Thoracic aorta (tissue), 2 donors: ENCODE measurements around the gene CD300A. TPM values are rescaled to one million over a fixed set of nuclear protein-coding genes. Genes with fewer than 3 reads are reported as not detected.

ENCODE experiments used
- ATAC-seq: fragments of 150-250 bp; one replicate; pipeline ENCODE4 v1.8.0; 2017; ENCODE audit warnings: low read depth; ENCODE audit not compliant: insufficient number of reproducible peaks, low FRiP score
- DNase-seq: peaks from one replicate; pipeline ENCODE4 v3.0.0-alpha.2; 2020; ENCODE audit warnings: low spot score
- H3K27ac ChIP-seq, 2 donors: fragments of 200-600 bp; sonication (generic); 1 replicate in 1 of 2; 2 replicates in 1 of 2; pipeline ENCODE4 v1.5.1; 2016; ENCODE audit warnings: mild to moderate bottlenecking in 2 of 2, moderate library complexity in 2 of 2
- H3K27me3 ChIP-seq: fragments of 200-600 bp; sonication (generic); replicated peaks from 2 replicates; pipeline ENCODE4 v1.6.0; 2016; ENCODE audit warnings: mild to moderate bottlenecking; ENCODE audit not compliant: insufficient read depth
- H3K36me3 ChIP-seq: fragments of 200-600 bp; sonication (generic); one replicate; pipeline ENCODE4 v1.5.1; 2016
- H3K4me1 ChIP-seq, 2 donors: fragments of 200-600 bp; sonication (generic); 1 replicate in 1 of 2; 2 replicates in 1 of 2; pipeline versions ENCODE4 v1.5.1 to v1.6.0; 2016; ENCODE audit warnings: low read depth in 2 of 2, mild to moderate bottlenecking in 1 of 2; ENCODE audit not compliant: control insufficient read depth in 1 of 2
- H3K4me3 ChIP-seq: fragments of 200-600 bp; sonication (generic); 2 replicates; pipeline ENCODE4 v1.5.1; 2016; ENCODE audit warnings: mild to moderate bottlenecking
- H3K9me3 ChIP-seq: fragments of 200-600 bp; sonication (generic); 2 replicates; pipeline ENCODE4 v1.5.1; 2016
- CTCF ChIP-seq: fragments of 200-600 bp; sonication (generic); IDR thresholded peaks from one replicate; pipeline ENCODE4 v1.5.1; 2019; ENCODE audit warnings: antibody characterized with exemption
- total RNA-seq, 2 donors: library from RNA; depleted of rRNA; stranded (reverse); fragments of >200 nt; gene quantifications; one replicate each; pipeline versions ENCODE4 v1.1.0 to v1.2.3, GENCODE V29; 2016

CD300A gene
- total RNA-seq, 2 donors from 2014 or later: 7.7 to 8.0 TPM

DNA sequence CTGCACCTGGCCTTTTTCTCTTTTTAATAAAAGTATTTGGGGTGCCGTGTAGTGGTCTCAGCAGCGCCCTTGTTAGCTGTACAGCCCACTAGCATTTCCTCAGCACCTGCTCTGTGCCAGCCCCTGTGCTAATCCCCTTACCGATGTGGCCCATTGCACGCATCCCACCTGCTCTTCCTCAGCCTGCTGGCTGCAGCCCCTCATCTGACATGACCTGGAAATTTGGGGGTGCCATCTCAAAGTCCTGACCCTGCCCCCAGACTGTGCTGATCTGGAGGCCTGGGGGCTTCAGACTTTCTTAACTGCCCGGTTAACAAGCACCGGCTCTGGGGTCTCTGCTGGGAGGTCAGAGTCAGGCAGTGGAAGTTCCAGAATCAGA, 24.2 kb upstream of the CD300A start:
- H3K9me3 ChIP-seq: no peaks in the 10 kb centered on the region
- peaks cover 21% of the 10 kb centered on the region for H3K36me3 ChIP-seq
- peak overlapping the region; percentile 93 to 96 for H3K27ac ChIP-seq
- no peaks in the 10 kb centered on the region for H3K27me3 ChIP-seq
- peak overlapping the region; percentile 63 for H3K4me3 ChIP-seq
- TF ChIP-seq CTCF: no peak
- ATAC-seq (no peak), DNase-seq (no peak)
- H3K4me1 ChIP-seq: peaks cover 46 to 53% of the 10 kb centered on the region in 2 donors

- Histone ChIP-seq H3K4me3 (peak overlapping the region; percentile 63), H3K27ac (peak overlapping the region; percentile 93 to 96), H3K27me3 (no peaks in the 10 kb centered on the region), H3K36me3 (peaks cover 21% of the 10 kb centered on the region), H3K9me3 (no peaks in the 10 kb centered on the region), H3K4me1 (peaks cover 52 to 59% of the 10 kb centered on the region in 2 donors)
- DNase-seq (peak; percentile 67), ATAC-seq (peak; percentile 29)
- no peak for TF ChIP-seq CTCF
These were observed 23.5 kb upstream of the CD300A start for GRCh38 chr17:74442670-74443515.

DNA sequence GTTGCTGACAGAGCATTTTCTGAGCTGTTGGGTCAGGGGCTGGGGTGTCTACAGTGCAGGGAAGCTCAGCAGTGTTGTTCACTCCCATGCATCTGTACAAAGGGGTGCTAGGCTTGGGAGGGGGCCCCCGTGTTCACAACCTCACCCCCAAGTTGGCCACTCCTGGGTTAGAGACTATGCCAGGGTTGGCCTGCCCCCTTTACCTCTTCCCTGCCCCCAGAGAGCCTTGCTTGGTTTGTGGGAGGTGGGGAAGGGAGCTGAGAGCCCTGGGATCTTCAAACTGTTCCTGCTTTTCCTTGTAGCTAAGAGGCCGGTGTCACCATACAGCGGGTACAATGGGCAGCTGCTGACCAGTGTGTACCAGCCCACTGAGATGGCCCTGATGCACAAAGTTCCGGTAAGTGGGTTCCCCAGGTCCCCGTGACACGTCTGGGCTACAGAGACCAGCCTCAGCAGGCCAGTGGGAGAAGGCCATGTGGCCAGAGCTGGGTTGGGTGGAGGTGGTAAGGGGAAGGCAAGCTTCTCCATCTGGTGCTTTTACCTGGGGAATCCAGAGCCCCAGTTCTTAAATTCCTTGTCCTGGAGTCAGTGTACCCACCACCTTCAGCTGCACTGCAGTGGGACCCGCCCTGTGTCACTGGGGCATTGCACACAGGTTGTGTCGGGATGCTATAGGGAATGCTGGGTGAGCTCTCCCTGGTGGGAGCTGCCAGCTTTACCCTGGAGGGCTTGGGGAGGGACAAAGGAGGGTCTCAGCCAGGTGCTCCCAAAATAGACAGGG, 22.7 kb upstream of the CD300A start:
- H3K4me1 ChIP-seq: peaks cover 60 to 67% of the 10 kb centered on the region in 2 donors
- ATAC-seq: no peak

GRCh38 chr17:74444406-74444805, 22.0 kb upstream of the CD300A start:
- ATAC-seq (no peak), DNase-seq (no peak)
- TF ChIP-seq CTCF: no peak
- Histone ChIP-seq H3K4me3 (peak overlapping the region; percentile 12), H3K4me1 (peaks cover 65 to 74% of the 10 kb centered on the region in 2 donors), H3K27me3 (no peaks in the 10 kb centered on the region), H3K36me3 (peaks cover 16% of the 10 kb centered on the region), H3K27ac (peak overlapping the region; percentile 93 to 96), H3K9me3 (no peaks in the 10 kb centered on the region)

More for the DNA sequence above, 22.7 kb upstream of the CD300A start:
- Histone ChIP-seq H3K9me3 (no peaks in the 10 kb centered on the region), H3K27ac (peak overlapping the region; percentile 93 to 96), H3K36me3 (peaks cover 16% of the 10 kb centered on the region), H3K27me3 (no peaks in the 10 kb centered on the region), H3K4me3 (peak overlapping the region; percentile 63)
- TF ChIP-seq CTCF: no peak
- DNase-seq: no peak

DNA sequence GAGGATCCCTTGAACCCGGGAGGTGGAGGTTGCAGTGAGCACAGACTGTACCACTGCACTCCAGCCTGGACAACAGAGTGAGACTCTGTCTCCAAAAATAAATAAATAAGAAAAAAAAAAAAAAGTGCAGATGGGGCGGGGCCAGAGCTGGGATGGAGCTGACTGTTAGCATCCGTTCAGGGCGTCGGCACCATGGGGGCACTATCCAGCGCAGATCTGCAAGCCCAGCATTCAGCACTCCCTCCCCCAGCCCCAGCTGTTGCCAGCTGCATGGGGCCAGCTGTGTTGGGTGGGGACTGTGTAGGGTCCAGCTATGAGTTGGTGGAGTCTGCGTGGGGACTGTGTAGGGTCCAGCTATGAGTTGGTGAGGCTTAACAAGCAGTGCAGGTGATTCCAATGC, 21.3 kb upstream of the CD300A start:
- Histone ChIP-seq H3K27me3 (no peaks in the 10 kb centered on the region), H3K27ac (peak overlapping the region; percentile 93 to 96), H3K9me3 (no peaks in the 10 kb centered on the region), H3K4me3 (no peak overlapping the region), H3K36me3 (peaks cover 9% of the 10 kb centered on the region), H3K4me1 (peaks cover 73 to 81% of the 10 kb centered on the region in 2 donors)
- no peak for TF ChIP-seq CTCF
- DNase-seq (no peak), ATAC-seq (no peak)
